WTC11 (cell line): ENCODE measurements around the gene ADAMTS2.

Experiments used
- CTCF ChIP-seq: fragments of 200-600 bp; IDR thresholded peaks from 2 replicates; pipeline ENCODE4 v1.8.0; 2022; ENCODE audit warnings: antibody characterized with exemption
- ESRRA ChIP-seq: sonication (generic); formaldehyde crosslinking; IDR thresholded peaks from 2 replicates; pipeline ENCODE4 v1.8.1; 2022; ENCODE audit warnings: mild to moderate bottlenecking, missing genetic modification reagents, borderline replicate concordance
- FOXJ3 ChIP-seq: sonication (generic); formaldehyde crosslinking; IDR thresholded peaks from 2 replicates; pipeline ENCODE4 v1.9.0; 2021; ENCODE audit warnings: missing genetic modification reagents, mild to moderate bottlenecking, borderline replicate concordance
- FOXP4 ChIP-seq: sonication (generic); formaldehyde crosslinking; IDR thresholded peaks from 2 replicates; pipeline ENCODE4 v1.8.0; 2022; ENCODE audit warnings: mild to moderate bottlenecking, missing genetic modification reagents
- JUN ChIP-seq: sonication (generic); formaldehyde crosslinking; IDR thresholded peaks from 2 replicates; pipeline ENCODE4 v1.8.0; 2023; ENCODE audit warnings: mild to moderate bottlenecking, missing genetic modification reagents
- MXD4 ChIP-seq: fragments of 250-450 bp; sonication (Bioruptor Pico); IDR thresholded peaks from 2 replicates; pipeline ENCODE4 v1.8.0; 2021; ENCODE audit warnings: mild to moderate bottlenecking, moderate library complexity, borderline replicate concordance
- PRRX2 ChIP-seq: fragments of 250-450 bp; sonication (Bioruptor Pico); IDR thresholded peaks from 2 replicates; pipeline ENCODE4 v1.8.0; 2021; ENCODE audit warnings: mild to moderate bottlenecking
- TCF7 ChIP-seq: sonication (generic); formaldehyde crosslinking; IDR thresholded peaks from 2 replicates; pipeline ENCODE4 v1.8.0; 2022; ENCODE audit warnings: mild to moderate bottlenecking, low read depth, missing genetic modification reagents, moderate library complexity
- ZNF263 ChIP-seq: sonication (generic); formaldehyde crosslinking; IDR thresholded peaks from 2 replicates; pipeline ENCODE4 v1.8.1; 2022; ENCODE audit warnings: low read depth, mild to moderate bottlenecking, moderate library complexity, missing genetic modification reagents
- ZNF425 ChIP-seq: fragments of 250-450 bp; sonication (Bioruptor Pico); conservative IDR thresholded peaks from 2 replicates; pipeline ENCODE4 v1.9.0; 2021; ENCODE audit warnings: mild to moderate bottlenecking

GRCh38 chr5:179134511-179134910 lies 210.8 kb downstream of the ADAMTS2 start:
- TF ChIP-seq ZNF263 (CRISPR knock-in tag) = no peak
- no peak for TF ChIP-seq FOXP4
- no peak for TF ChIP-seq CTCF
- no peak for TF ChIP-seq ZNF425 (CRISPR knock-in tag)
- TF ChIP-seq PRRX2 (CRISPR knock-in tag) = no peak
- no peak for TF ChIP-seq JUN (CRISPR knock-in tag)
- no peak for TF ChIP-seq FOXJ3
- no peak for TF ChIP-seq TCF7 (CRISPR knock-in tag)
- TF ChIP-seq ESRRA (CRISPR knock-in tag) = no peak
- TF ChIP-seq MXD4 = no peak
